Testis (tissue), 3 donors: ENCODE measurements around the gene PPP1R9A. TPM values are rescaled to one million over a fixed set of nuclear protein-coding genes. Genes with fewer than 3 reads are reported as not detected.

Experiments used
- DNase-seq: peaks from one replicate; pipeline ENCODE4 v3.0.0-alpha.2; 2019
- H3K27ac ChIP-seq, 2 donors: fragments of 200-600 bp; sonication (generic); one replicate each; pipeline ENCODE4 v1.5.1; 2019
- H3K27me3 ChIP-seq: fragments of 200-600 bp; sonication (generic); one replicate; pipeline ENCODE4 v1.5.1; 2019
- H3K36me3 ChIP-seq: fragments of 200-600 bp; sonication (generic); one replicate; pipeline ENCODE4 v1.5.1; 2017; ENCODE audit warnings: low read depth; ENCODE audit errors: missing control alignments
- H3K4me1 ChIP-seq: fragments of 200-600 bp; sonication (generic); one replicate; pipeline ENCODE4 v1.5.1; 2019
- H3K4me3 ChIP-seq, 2 donors: fragments of 200-600 bp; sonication (generic); one replicate each; pipeline ENCODE4 v1.5.1; 2017 to 2019
- H3K9me3 ChIP-seq: fragments of 200-600 bp; sonication (generic); one replicate; pipeline ENCODE4 v1.5.1; 2017
- CTCF ChIP-seq, 3 experiments: fragments of 450-650 bp in 2 of 3; fragments of 200-600 bp in 1 of 3; sonication (generic) in 1 of 3; IDR thresholded peaks; one replicate each; pipeline ENCODE4 v1.5.1; 2016 to 2019; ENCODE audit warnings: antibody characterized with exemption in 3 of 3, mild to moderate bottlenecking in 2 of 3, moderate library complexity in 1 of 3
- POLR2A ChIP-seq: fragments of 450-650 bp; IDR thresholded peaks from one replicate; pipeline ENCODE4 v1.6.1; 2017; ENCODE audit warnings: antibody characterized with exemption, mild to moderate bottlenecking, moderate library complexity
- WGBS, 2 donors: methylation state at CpG; one replicate each; pipeline ENCODE4 v1.1.5; 2018; 5-methylcytosine and 5-hydroxymethylcytosine counted together
- intact Hi-C: fragments of 100-400 bp; cut with DNase I; formaldehyde crosslinking; loops from one replicate; pipeline ENCODE4 v1.15.1; 2023; ENCODE audit warnings: low total_unique reads
- polyA plus RNA-seq: library from polyadenylated mRNA; stranded (reverse); fragments of 350-450 nt; fragmentation: Illumina TruSeq; extraction: RNeasy Lipid Tissue Mini Kit (QIAGEN cat#74804); gene quantifications from one replicate; pipeline ENCODE4 v1.2.3, GENCODE V29; 2014; ENCODE audit warnings: low read depth, low replicate concordance; ENCODE audit not compliant: insufficient read depth
- total RNA-seq, 2 donors: library from RNA; depleted of rRNA; stranded (reverse); fragments of >200 nt; gene quantifications; one replicate each; pipeline ENCODE4 v1.2.3, GENCODE V29; 2016

Gene PPP1R9A
- total and polyA plus RNA-seq, 3 donors from 2014 or later, result 16.7 to 47.8 (median 47.0) TPM

- intact Hi-C loops, result no loop called here
- Histone ChIP-seq H3K4me1 (peaks cover 6% of the 10 kb centered on the region), H3K36me3 (no peaks in the 10 kb centered on the region), H3K4me3 (no peak overlapping the region), H3K27ac (no peak overlapping the region), H3K27me3 (no peaks in the 10 kb centered on the region), H3K9me3 (no peaks in the 10 kb centered on the region)
- no peak for DNase-seq
- TF ChIP-seq POLR2A, result no peak
- no peak for TF ChIP-seq CTCF (IDR thresholded peaks at IDR 0.05)
Observed at GRCh38 chr7:95244616-95245015, 337.2 kb downstream of the PPP1R9A start.

- intact Hi-C loops, result no loop called here
- DNase-seq, result no peak
- 60 to 82% methylated on average over 5 of the region's 5 CpGs for WGBS, 2 donors
- Histone ChIP-seq H3K9me3 (no peaks in the 10 kb centered on the region), H3K4me1 (peaks cover 6% of the 10 kb centered on the region), H3K4me3 (no peak overlapping the region), H3K27me3 (no peaks in the 10 kb centered on the region), H3K36me3 (no peaks in the 10 kb centered on the region), H3K27ac (no peak overlapping the region)
- TF ChIP-seq CTCF (IDR thresholded peaks at IDR 0.05), result no peak
- TF ChIP-seq POLR2A, result no peak
Observed at GRCh38 chr7:95245828-95246500, 338.6 kb downstream of the PPP1R9A start.

- no peak for TF ChIP-seq POLR2A
- peak; percentile 70 to 77 (median 74) for TF ChIP-seq CTCF (IDR thresholded peaks at IDR 0.05)
- Histone ChIP-seq H3K27ac (no peak overlapping the region), H3K36me3 (no peaks in the 10 kb centered on the region), H3K9me3 (no peaks in the 10 kb centered on the region), H3K4me3 (no peak overlapping the region), H3K27me3 (no peaks in the 10 kb centered on the region), H3K4me1 (peaks cover 6% of the 10 kb centered on the region)
- intact Hi-C loops, result no loop called here
- peak; percentile 76 for DNase-seq
- WGBS, 2 donors, result 15 to 24% methylated on average over 5 of the region's 5 CpGs
Observed at GRCh38 chr7:95246831-95247370, 339.5 kb downstream of the PPP1R9A start.

GRCh38 chr7:95250571-95250970, 343.2 kb downstream of the PPP1R9A start:
- TF ChIP-seq POLR2A, result no peak
- no peak for TF ChIP-seq CTCF (IDR thresholded peaks at IDR 0.05)
- whole genome bisulfite sequencing, 2 donors, result 86 to 89% methylated on average over 6 of the region's 6 CpGs
- Histone ChIP-seq H3K27me3 (no peaks in the 10 kb centered on the region), H3K27ac (no peak overlapping the region), H3K4me1 (peaks cover 6% of the 10 kb centered on the region), H3K4me3 (no peak overlapping the region), H3K36me3 (no peaks in the 10 kb centered on the region), H3K9me3 (no peaks in the 10 kb centered on the region)
- intact Hi-C loops, result no loop called here
- DNase-seq, result no peak

GRCh38 chr7:95251966-95252365, 344.6 kb downstream of the PPP1R9A start:
- TF ChIP-seq CTCF (IDR thresholded peaks at IDR 0.05) (no peak), POLR2A (no peak)
- no peak for DNase-seq
- no peak overlapping the region for H3K4me3 ChIP-seq
- no peak overlapping the region for H3K27ac ChIP-seq
- WGBS, 2 donors, result 82 to 91% methylated on average over 1 of the region's 1 CpG
- no peaks in the 10 kb centered on the region for H3K27me3 ChIP-seq
- no peaks in the 10 kb centered on the region for H3K9me3 ChIP-seq
- intact Hi-C loops, result no loop called here
- H3K4me1 ChIP-seq, result no peaks in the 10 kb centered on the region
- H3K36me3 ChIP-seq, result no peaks in the 10 kb centered on the region
